H1 (cell line): ENCODE results near the gene PLCB3. TPM values are rescaled to one million over a fixed set of nuclear protein-coding genes. Genes with fewer than 3 reads are reported as not detected.
A peak's percentile ranks its signal among the peaks of the same experiment; 100 is the strongest.

Source experiments
- ATF2 ChIP-seq: IDR thresholded peaks from 2 replicates; pipeline ENCODE4 v1.6.1; 2012; ENCODE audit warnings: low read length, inconsistent platforms
- CBX8 ChIP-seq: fragments of 300-800, 300-1000 bp; sonication (generic); IDR thresholded peaks from 2 replicates; pipeline ENCODE4 v1.7.1; 2016; ENCODE audit warnings: low read depth, low read length, borderline replicate concordance
- CEBPB ChIP-seq: IDR thresholded peaks from 2 replicates; pipeline ENCODE4 v1.6.1; 2012; ENCODE audit warnings: low read depth, low read length
- E2F6 ChIP-seq: IDR thresholded peaks from 2 replicates; pipeline ENCODE4 v1.6.1; 2012; ENCODE audit warnings: inconsistent platforms
- EGR1 ChIP-seq: IDR thresholded peaks from 2 replicates; pipeline ENCODE4 v1.6.1; 2011; ENCODE audit warnings: low read depth, low read length, borderline replicate concordance
- FOSL1 ChIP-seq: IDR thresholded peaks from 2 replicates; pipeline ENCODE4 v1.6.1; 2011; ENCODE audit warnings: mild to moderate bottlenecking, low read depth, low read length, moderate library complexity; ENCODE audit not compliant: insufficient read depth
- GABPA ChIP-seq: IDR thresholded peaks from 2 replicates; pipeline ENCODE4 v1.6.1; 2011; ENCODE audit warnings: mild to moderate bottlenecking, low read length, moderate library complexity, borderline replicate concordance; ENCODE audit not compliant: insufficient read depth
- GTF2F1 ChIP-seq: IDR thresholded peaks from 2 replicates; pipeline ENCODE4 v1.6.1; 2012; ENCODE audit warnings: low read depth, low read length, improper control_type of control experiment, borderline replicate concordance
- HDAC6 ChIP-seq: IDR thresholded peaks from one replicate; pipeline ENCODE4 v1.7.1; 2012; ENCODE audit warnings: low read depth, mild to moderate bottlenecking, inconsistent platforms, low read length, moderate library complexity
- JUN ChIP-seq: IDR thresholded peaks from 2 replicates; pipeline ENCODE4 v1.6.1; 2011; ENCODE audit warnings: low read depth, mild to moderate bottlenecking, improper control_type of control experiment, low read length
- POLR2A ChIP-seq, 2 experiments: IDR thresholded peaks; 1 replicate in 1 of 2; 2 replicates in 1 of 2; pipeline ENCODE4 v1.6.1; 2011; ENCODE audit warnings: low read depth in 2 of 2, low read length in 2 of 2, mild to moderate bottlenecking in 2 of 2; ENCODE audit errors: control extremely low read depth in 1 of 2
- RNF2 ChIP-seq: fragments of 200-900, 300-1000 bp; sonication (generic); IDR thresholded peaks from 2 replicates; pipeline ENCODE4 v1.7.1; 2016; ENCODE audit warnings: borderline replicate concordance, low read depth, mild to moderate bottlenecking, antibody characterized with exemption, low read length; ENCODE audit not compliant: poor library complexity, severe bottlenecking; ENCODE audit errors: missing control alignments
- SAP30 ChIP-seq: fragments of 300-600 bp; sonication (generic); IDR thresholded peaks from 2 replicates; pipeline ENCODE4 v1.7.1; 2012; ENCODE audit warnings: low read length, moderate library complexity, mild to moderate bottlenecking, inconsistent platforms; ENCODE audit not compliant: insufficient read depth, insufficient replicate concordance
- SP4 ChIP-seq: IDR thresholded peaks from 2 replicates; pipeline ENCODE4 v1.6.1; 2012; ENCODE audit warnings: low read length, inconsistent platforms
- SUZ12 ChIP-seq: fragments of 200-600 bp; sonication (generic); IDR thresholded peaks from 2 replicates; pipeline ENCODE4 v1.6.1; 2012; ENCODE audit warnings: mild to moderate bottlenecking, inconsistent platforms, low read length, moderate library complexity, mixed read lengths
- TAF1 ChIP-seq: IDR thresholded peaks from 2 replicates; pipeline ENCODE4 v1.6.1; 2011; ENCODE audit warnings: mild to moderate bottlenecking, low read depth, low read length
- ZNF274 ChIP-seq: IDR thresholded peaks from 2 replicates; pipeline ENCODE4 v1.7.0; 2012; ENCODE audit warnings: low read length, borderline replicate concordance; ENCODE audit errors: extremely low read depth
- polyA plus RNA-seq, 7 experiments: library from polyadenylated mRNA; depleted of rRNA in 3 of 7; stranded (reverse) in 5 of 7; unstranded in 2 of 7; fragments of >200 nt in 5 of 7; fragments of 200-250 nt in 2 of 7; gene quantifications; 1 replicate in 5 of 7; 2 replicates in 1 of 7; 4 replicates in 1 of 7; pipeline versions ENCODE4 v1.2.1 to v1.2.3, GENCODE V29; 2011 to 2013; ENCODE audit warnings: missing spikeins in 2 of 7, mixed read lengths in 2 of 7
- total RNA-seq: library from RNA; stranded (reverse); fragmentation: NEBNext Ultra II Directional; extraction: Animal tissue kit (Norgen Biotek cat#: 25700); gene quantifications from 2 replicates; pipeline ENCODE4 v1.2.1, GENCODE V29; 2021

PLCB3 gene
- total and polyA plus RNA-seq, 2 of the 8 experiments (the other 6 are each of a cell fraction or from before 2014, with no cell fraction given) = 47.2 to 104 TPM

- TF ChIP-seq SAP30 (peak; percentile 50), TAF1 (peak; percentile 90), E2F6 (peak; percentile 28; the same call in 1 of the 2 replicates), ZNF274 (no peak), EGR1 (peak; percentile 70; the same call in 1 of the 2 replicates), SUZ12 (no peak), SP4 (peak; percentile 42; the same call in 1 of the 2 replicates), RNF2 (no peak), POLR2A (IDR thresholded peaks at IDR 0.05; ENCODE audit: control extremely low read depth in 1 of 2, low read depth in 2 of 2, low read length in 2 of 2) (peak in 1 of 2 experiments; percentile 81; a peak in 2 of 3 replicates), CEBPB (no peak), JUN (no peak), GTF2F1 (no peak), FOSL1 (no peak), GABPA (peak; percentile 91), HDAC6 (no peak), ATF2 (no peak), CBX8 (no peak)
Measured at GRCh38 chr11:64240435-64241240, 10.7 kb upstream of the PLCB3 start, which contains the start of gene FKBP2 (continued).
